Vagina (tissue), 2 donors: Measurements from ENCODE around the gene RBM18. TPM values are rescaled to one million over a fixed set of nuclear protein-coding genes. Genes with fewer than 3 reads are reported as not detected.

Experiments used
- DNase-seq, 2 donors: peaks; one replicate each; pipeline ENCODE4 v3.0.0-alpha.2; 2017; ENCODE audit errors: extremely low spot score in 2 of 2
- H3K27ac ChIP-seq: fragments of 200-600 bp; sonication (generic); one replicate; pipeline ENCODE4 v1.5.1; 2019
- H3K27me3 ChIP-seq: fragments of 200-600 bp; sonication (generic); one replicate; pipeline ENCODE4 v1.5.1; 2019
- H3K36me3 ChIP-seq, 2 donors: fragments of 200-600 bp; sonication (generic); one replicate each; pipeline ENCODE4 v1.5.1; 2017 to 2019
- H3K4me1 ChIP-seq: fragments of 200-600 bp; sonication (generic); one replicate; pipeline ENCODE4 v1.5.1; 2019
- H3K4me3 ChIP-seq, 2 donors: fragments of 200-600 bp; sonication (generic); 1 replicate in 1 of 2; 2 replicates in 1 of 2; pipeline ENCODE4 v1.5.1; 2016 to 2019
- H3K9me3 ChIP-seq: fragments of 200-600 bp; sonication (generic); one replicate; pipeline ENCODE4 v1.5.1; 2019
- CTCF ChIP-seq, 3 experiments: fragments of 450-650 bp in 2 of 3; fragments of 200-600 bp in 1 of 3; sonication (generic) in 1 of 3; IDR thresholded peaks; one replicate each; pipeline ENCODE4 v1.5.1; 2017 to 2019; ENCODE audit warnings: antibody characterized with exemption in 3 of 3, mild to moderate bottlenecking in 2 of 3, moderate library complexity in 2 of 3
- POLR2A ChIP-seq, 2 donors: fragments of 450-650 bp; IDR thresholded peaks; one replicate each; pipeline ENCODE4 v1.6.1; 2017; ENCODE audit warnings: antibody characterized with exemption in 2 of 2, mild to moderate bottlenecking in 2 of 2, moderate library complexity in 2 of 2
- POLR2AphosphoS5 ChIP-seq, 2 donors: sonication (generic); formaldehyde crosslinking; IDR thresholded peaks; one replicate each; pipeline ENCODE4 v1.9.0; 2017; ENCODE audit warnings: antibody characterized with exemption in 2 of 2, mild to moderate bottlenecking in 2 of 2, low read depth in 1 of 2; ENCODE audit not compliant: insufficient read depth in 1 of 2
- intact Hi-C: fragments of 100-400 bp; cut with DNase I; formaldehyde crosslinking; loops from one replicate; pipeline ENCODE4 v1.15.1; 2023
- total RNA-seq: library from RNA; depleted of rRNA; stranded (reverse); fragments of >200 nt; gene quantifications from one replicate; pipeline ENCODE4 v1.2.3, GENCODE V29; 2016

Gene RBM18
- total RNA-seq, 1 donor from 2014 or later, result 11.3 TPM

DNA sequence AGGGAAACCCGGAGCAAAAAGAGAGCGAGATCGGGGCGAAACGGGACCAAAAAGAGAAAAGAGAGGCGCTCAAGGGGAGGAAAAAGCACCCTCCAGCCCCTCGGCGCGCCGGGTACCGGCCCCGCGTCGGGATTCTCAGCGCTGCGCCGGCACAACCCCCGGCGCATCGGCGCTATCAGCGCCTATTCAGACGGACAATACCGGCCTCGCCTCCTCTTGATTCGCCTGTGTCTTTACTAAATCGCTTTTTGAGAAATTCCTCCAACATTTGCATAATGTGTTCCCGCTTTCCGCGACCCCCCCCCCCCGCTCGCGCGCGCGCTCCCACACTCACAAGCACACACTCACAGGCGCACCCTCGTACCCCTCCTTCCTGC is 36.5 kb downstream of the RBM18 start:
- H3K4me3 ChIP-seq, result peak overlapping the region; percentile 42 to 44
- H3K4me1 ChIP-seq, result peaks cover 34% of the 10 kb centered on the region
- H3K27ac ChIP-seq, result no peak overlapping the region
- intact Hi-C loops, result no loop called here
- DNase-seq, result no peak
- peaks cover 32% of the 10 kb centered on the region for H3K27me3 ChIP-seq
- no peaks in the 10 kb centered on the region for H3K9me3 ChIP-seq
- H3K36me3 ChIP-seq, result no peaks in the 10 kb centered on the region
- TF ChIP-seq POLR2AphosphoS5 (IDR thresholded peaks at IDR 0.05; ENCODE audit: insufficient read depth in 1 of 2, low read depth in 1 of 2), result no peak

DNA sequence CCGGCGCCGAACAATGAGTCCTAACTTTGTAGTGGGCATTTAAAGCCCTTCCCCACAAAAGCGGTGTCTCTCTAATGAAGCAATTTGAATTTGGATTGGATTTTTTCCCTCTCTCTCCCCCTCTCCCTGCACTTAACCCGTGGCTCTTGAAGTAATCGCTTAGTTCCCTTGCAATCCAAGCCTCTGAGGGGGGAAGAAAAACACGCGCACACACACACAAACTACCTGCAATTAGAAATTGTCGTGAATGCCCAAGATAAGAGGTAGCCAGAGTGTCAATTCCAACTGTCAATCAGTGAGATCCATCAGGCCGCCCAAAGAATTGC is 37.1 kb downstream of the RBM18 start:
- no peaks in the 10 kb centered on the region for H3K9me3 ChIP-seq
- H3K36me3 ChIP-seq, result no peaks in the 10 kb centered on the region
- no peak for TF ChIP-seq POLR2A (IDR thresholded peaks at IDR 0.05)
- TF ChIP-seq CTCF (IDR thresholded peaks at IDR 0.05), result no peak
- TF ChIP-seq POLR2AphosphoS5 (IDR thresholded peaks at IDR 0.05; ENCODE audit: insufficient read depth in 1 of 2, low read depth in 1 of 2), result no peak
- H3K4me3 ChIP-seq, result peak overlapping the region; percentile 42 to 44
- DNase-seq, result no peak
- intact Hi-C loops, result no loop called here
- H3K4me1 ChIP-seq, result peaks cover 34% of the 10 kb centered on the region
- H3K27me3 ChIP-seq, result peaks cover 32% of the 10 kb centered on the region
- H3K27ac ChIP-seq, result no peak overlapping the region

DNA sequence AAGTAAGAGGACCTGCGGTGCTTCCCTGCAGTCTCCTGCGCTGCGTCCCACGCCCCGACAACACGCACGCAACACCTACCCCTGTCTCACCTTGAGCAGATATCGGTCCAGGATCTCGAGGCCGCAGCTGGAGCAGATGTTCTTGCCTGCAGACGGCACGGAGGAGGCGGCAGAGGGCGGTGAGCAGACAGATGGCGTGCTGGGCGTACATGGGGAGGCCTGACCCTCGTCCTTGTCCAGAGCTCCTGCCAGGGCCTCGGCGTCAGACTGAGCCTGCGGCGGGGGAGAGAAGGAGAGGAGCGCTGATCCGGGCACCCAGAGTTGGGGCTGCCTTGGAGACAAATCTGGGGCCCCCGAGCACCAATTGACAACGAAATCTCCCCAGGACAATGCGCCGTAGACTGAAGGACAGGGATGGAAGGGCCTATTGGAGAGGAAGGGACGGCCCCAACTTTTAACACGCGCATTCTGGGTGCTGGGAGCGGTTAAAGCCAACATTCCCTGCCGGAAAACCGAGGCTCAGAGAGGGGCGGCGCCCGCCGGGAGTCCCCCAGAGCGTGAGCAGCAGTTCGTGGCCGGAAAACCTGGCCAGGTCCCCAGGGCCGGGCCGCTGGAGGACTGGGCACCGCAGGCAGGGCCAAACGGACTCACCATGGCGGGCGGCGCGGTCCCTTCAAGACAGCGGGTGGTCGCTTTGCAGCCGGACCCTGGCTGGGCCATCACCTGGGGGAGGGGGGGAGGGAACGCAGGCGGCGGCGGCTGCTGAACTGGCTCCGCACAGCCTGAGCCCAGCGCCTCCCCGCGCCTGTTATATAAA is 37.7 kb downstream of the RBM18 start:
- peak overlapping the region; percentile 42 to 44 for H3K4me3 ChIP-seq
- H3K36me3 ChIP-seq, result no peaks in the 10 kb centered on the region
- no peak for TF ChIP-seq POLR2A (IDR thresholded peaks at IDR 0.05)
- TF ChIP-seq CTCF (IDR thresholded peaks at IDR 0.05), result no peak
- TF ChIP-seq POLR2AphosphoS5 (IDR thresholded peaks at IDR 0.05; ENCODE audit: insufficient read depth in 1 of 2, low read depth in 1 of 2), result no peak
- no peaks in the 10 kb centered on the region for H3K9me3 ChIP-seq
- H3K27ac ChIP-seq, result no peak overlapping the region
- H3K4me1 ChIP-seq, result peaks cover 34% of the 10 kb centered on the region
- DNase-seq, result no peak
- H3K27me3 ChIP-seq, result peaks cover 32% of the 10 kb centered on the region
- intact Hi-C loops, result no loop called here

GRCh38 chr9:122226142-122226757 is 38.4 kb downstream of the RBM18 start:
- Histone ChIP-seq H3K9me3 (no peaks in the 10 kb centered on the region), H3K27ac (no peak overlapping the region), H3K4me1 (peaks cover 34% of the 10 kb centered on the region), H3K4me3 (peak overlapping the region; percentile 11 to 44), H3K27me3 (peaks cover 36% of the 10 kb centered on the region), H3K36me3 (no peaks in the 10 kb centered on the region)
- intact Hi-C loops, result no loop called here
- TF ChIP-seq CTCF (IDR thresholded peaks at IDR 0.05), result no peak
- no peak for TF ChIP-seq POLR2A (IDR thresholded peaks at IDR 0.05)
- no peak for TF ChIP-seq POLR2AphosphoS5 (IDR thresholded peaks at IDR 0.05; ENCODE audit: insufficient read depth in 1 of 2, low read depth in 1 of 2)
- DNase-seq, result no peak

GRCh38 chr9:122225312-122226141 is 39.1 kb downstream of the RBM18 start:
- TF ChIP-seq POLR2AphosphoS5 (IDR thresholded peaks at IDR 0.05; ENCODE audit: insufficient read depth in 1 of 2, low read depth in 1 of 2), result no peak
- peaks cover 40% of the 10 kb centered on the region for H3K27me3 ChIP-seq
- H3K9me3 ChIP-seq, result no peaks in the 10 kb centered on the region
- no peak overlapping the region for H3K27ac ChIP-seq
- H3K4me3 ChIP-seq, result peak overlapping the region; percentile 11 to 15
- DNase-seq, result peak in 1 of 2 donors; percentile 87
- intact Hi-C loops, result no loop called here
- peaks cover 34% of the 10 kb centered on the region for H3K4me1 ChIP-seq
- no peaks in the 10 kb centered on the region for H3K36me3 ChIP-seq
